ENCODE data around the gene MTUS2.

The MTUS2 gene

DNA sequence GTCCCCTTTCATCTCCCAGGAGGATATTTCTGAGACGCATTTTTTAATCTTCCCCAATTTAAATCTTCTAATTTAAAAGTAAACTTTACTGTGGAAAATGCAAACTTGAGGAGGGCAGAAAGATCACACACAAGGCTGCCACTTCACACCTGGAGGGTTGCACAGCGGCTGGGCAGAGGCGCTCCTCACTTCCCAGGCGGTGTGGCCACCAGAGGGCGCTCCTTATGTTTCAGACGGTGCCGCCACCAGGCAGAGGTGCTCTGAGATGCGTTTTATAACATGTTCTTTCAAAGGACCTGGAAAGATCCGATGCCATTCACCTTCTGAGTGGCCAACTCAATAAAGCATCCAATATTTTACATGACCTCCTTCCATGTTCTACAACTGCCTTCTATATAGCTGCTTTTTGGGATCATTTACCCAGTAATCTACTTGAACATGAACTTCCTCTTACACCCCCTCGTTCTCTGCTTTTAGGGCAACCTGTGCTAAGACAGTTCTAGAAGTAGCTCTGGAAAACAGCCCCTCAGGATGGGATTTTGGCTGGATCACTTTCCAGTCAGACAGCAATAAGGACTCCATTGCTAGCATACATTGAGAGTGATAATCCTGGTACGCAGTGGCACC is 14.8 kb upstream of the MTUS2 start:
- Histone ChIP-seq H3K4me3 (no peak overlapping the region), H3K27ac (no peak overlapping the region), H3K4me1 (no peaks in the 10 kb centered on the region), H3K27me3 (peaks cover 0 to 13% of the 10 kb centered on the region in 2 donors), H3K9me3 (peaks cover 0 to 15% (median 9%) of the 10 kb centered on the region in 3 donors), H3K36me3 (no peaks in the 10 kb centered on the region)
- DNase-seq, result no peak
- intact Hi-C loops (cut with DNase I; ENCODE audit: low total_unique reads), result no loop called here
- TF ChIP-seq CTCF (IDR thresholded peaks at IDR 0.05), result peak in 1 of 2 experiments; percentile 15

GRCh38 chr13:28817204-28817603 is 2.9 kb upstream of the MTUS2 start:
- Histone ChIP-seq H3K27me3 (peaks cover 0 to 37% of the 10 kb centered on the region in 2 donors), H3K4me1 (peaks cover 0 to 16% (median 8%) of the 10 kb centered on the region in 4 donors), H3K27ac (no peak overlapping the region), H3K9me3 (no peaks in the 10 kb centered on the region), H3K36me3 (no peaks in the 10 kb centered on the region), H3K4me3 (no peak overlapping the region)
- TF ChIP-seq CTCF (IDR thresholded peaks at IDR 0.05), result no peak
- intact Hi-C loops (cut with DNase I; ENCODE audit: low total_unique reads), result no loop called here
- no peak for DNase-seq

DNA sequence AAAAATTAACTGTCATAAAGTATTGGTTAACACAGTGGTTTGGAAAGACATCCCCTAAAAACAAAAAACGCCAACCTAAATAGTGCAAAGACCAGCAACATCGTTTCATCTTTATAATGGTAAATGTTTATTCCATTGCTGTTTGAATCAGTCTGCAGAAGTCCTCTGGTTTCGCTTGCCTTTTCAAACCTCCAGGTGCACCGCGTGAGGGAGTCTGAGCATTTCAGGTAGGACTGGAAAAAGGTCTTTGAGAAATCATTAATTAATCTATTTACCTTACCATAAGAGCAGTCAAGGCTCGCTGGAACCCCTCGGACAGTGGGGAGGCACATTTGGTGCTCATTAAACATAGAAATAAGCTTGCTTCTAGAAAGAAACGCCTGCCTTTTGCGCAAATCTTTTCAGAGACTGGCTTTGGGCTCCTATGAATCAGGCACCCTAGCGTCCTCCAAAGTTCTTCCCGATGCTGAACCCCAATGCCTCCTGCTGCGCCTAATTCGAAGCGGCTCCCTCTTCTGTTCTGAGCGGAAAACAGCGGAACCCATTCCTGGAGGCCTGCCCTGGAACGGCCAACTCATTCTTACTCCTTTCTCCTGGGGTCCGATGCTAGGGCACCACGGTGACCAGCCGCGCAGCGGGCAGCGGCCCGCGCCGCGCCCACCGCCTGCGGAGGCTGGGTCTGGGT is 951 bp upstream of the MTUS2 start:
- no peaks in the 10 kb centered on the region for H3K36me3 ChIP-seq
- no peak for TF ChIP-seq CTCF (IDR thresholded peaks at IDR 0.05)
- intact Hi-C loops (cut with DNase I; ENCODE audit: low total_unique reads), result no loop called here
- no peaks in the 10 kb centered on the region for H3K9me3 ChIP-seq
- H3K4me1 ChIP-seq, result peaks cover 0 to 16% (median 8%) of the 10 kb centered on the region in 4 donors
- peak overlapping the region; percentile 43 to 52 for H3K4me3 ChIP-seq
- peaks cover 0 to 37% of the 10 kb centered on the region in 2 donors for H3K27me3 ChIP-seq
- no peak overlapping the region for H3K27ac ChIP-seq
- DNase-seq, result no peak

DNA sequence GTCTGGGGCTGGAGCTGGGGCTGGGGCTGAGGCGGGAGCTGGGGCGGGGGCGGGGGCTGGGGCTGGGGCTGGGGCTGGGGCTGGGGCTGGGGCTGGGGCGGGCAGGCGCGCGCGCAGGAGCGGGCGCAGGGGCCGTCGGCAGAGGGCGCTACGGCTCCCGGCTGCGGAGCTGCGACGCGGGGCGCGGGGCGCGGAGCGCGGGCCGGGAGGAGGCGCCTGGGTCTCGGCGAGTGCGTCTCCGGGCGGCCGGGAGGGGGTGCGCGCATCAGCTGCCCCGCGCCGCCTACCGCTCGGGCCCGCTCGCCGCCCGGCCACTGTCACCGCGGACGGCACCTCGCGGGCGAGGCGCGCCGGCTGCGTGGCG is 422 bp upstream of the MTUS2 start:
- Histone ChIP-seq H3K27me3 (peaks cover 0 to 37% of the 10 kb centered on the region in 2 donors), H3K9me3 (no peaks in the 10 kb centered on the region), H3K4me3 (peak overlapping the region; percentile 43 to 52), H3K4me1 (peaks cover 0 to 16% (median 8%) of the 10 kb centered on the region in 4 donors), H3K27ac (no peak overlapping the region), H3K36me3 (no peaks in the 10 kb centered on the region)
- TF ChIP-seq CTCF (IDR thresholded peaks at IDR 0.05), result peak in 1 of 2 experiments; percentile 41
- intact Hi-C loops (cut with DNase I; ENCODE audit: low total_unique reads), result no loop called here
- DNase-seq, result no peak

GRCh38 chr13:28822151-28822550 is 2.0 kb downstream of the MTUS2 start:
- no peaks in the 10 kb centered on the region for H3K9me3 ChIP-seq
- intact Hi-C loops (cut with DNase I; ENCODE audit: low total_unique reads), result no loop called here
- DNase-seq, result no peak
- H3K27ac ChIP-seq, result no peak overlapping the region
- H3K36me3 ChIP-seq, result no peaks in the 10 kb centered on the region
- no peak for TF ChIP-seq CTCF (IDR thresholded peaks at IDR 0.05)
- no peak overlapping the region for H3K4me3 ChIP-seq
- peaks cover 0 to 16% (median 8%) of the 10 kb centered on the region in 4 donors for H3K4me1 ChIP-seq
- peaks cover 0 to 29% of the 10 kb centered on the region in 2 donors for H3K27me3 ChIP-seq

Data from tibial artery (tissue), 4 donors.